Astrocyte of the spinal cord (primary cell): ENCODE data around the gene LRCOL1.

Experiments used
- DNase-seq: peaks from one replicate; pipeline ENCODE4 v3.0.0; 2011; ENCODE audit warnings: low read depth, low spot score
- H3K4me3 ChIP-seq: 2 replicates; pipeline ENCODE4 v1.5.1; 2011; ENCODE audit warnings: low read depth, mild to moderate bottlenecking, low read length, moderate library complexity
- CTCF ChIP-seq: IDR thresholded peaks from 2 replicates; pipeline ENCODE4 v1.5.1; 2012; ENCODE audit warnings: low read depth, mild to moderate bottlenecking, low read length, inconsistent platforms
- in situ Hi-C: cut with HindIII; loops from 2 replicates; pipeline ENCODE4 v1.10.0; 2017; ENCODE audit warnings: low sequenced_read_pairs

Gene LRCOL1

GRCh38 chr12:132610051-132610759 is at the start of gene LRCOL1:
LRCOL1 (minus strand) TSS chr12:132610582; CDS start chr12:132606251, 4,331 bp downstream.
- H3K4me3 ChIP-seq: peak within 1 kb of the TSS; percentile 20
- no peak for TF ChIP-seq CTCF
- in situ Hi-C loops: no loop called here
- DNase-seq: peak; percentile 88

- no peak for TF ChIP-seq CTCF
- no peak for DNase-seq
- in situ Hi-C loops: no loop called here
- no peak overlapping the region for H3K4me3 ChIP-seq
These were observed 49.7 kb upstream of the LRCOL1 start for GRCh38 chr12:132660052-132660451.

GRCh38 chr12:132659146-132659545 is 48.8 kb upstream of the LRCOL1 start:
- no peak for TF ChIP-seq CTCF
- H3K4me3 ChIP-seq: no peak overlapping the region
- DNase-seq: no peak
- in situ Hi-C loops: no loop called here

- no peak for DNase-seq
- in situ Hi-C loops: no loop called here
- no peak for TF ChIP-seq CTCF
- H3K4me3 ChIP-seq: no peak overlapping the region
These were observed 47.9 kb upstream of the LRCOL1 start for GRCh38 chr12:132658149-132658894.

- H3K4me3 ChIP-seq: no peak overlapping the region
- DNase-seq: no peak
- in situ Hi-C loops: no loop called here
- no peak for TF ChIP-seq CTCF
These were observed 46.8 kb upstream of the LRCOL1 start for GRCh38 chr12:132657004-132657727.

- no peak for TF ChIP-seq CTCF
- no peak for DNase-seq
These were observed 43.3 kb upstream of the LRCOL1 start for GRCh38 chr12:132653567-132654290.

More at GRCh38 chr12:132653567-132654290, 43.3 kb upstream of the LRCOL1 start:
- in situ Hi-C loops: no loop called here
- no peak overlapping the region for H3K4me3 ChIP-seq
